Ascending aorta (tissue), 2 donors: ENCODE data around the gene ADGRE1. TPM values are rescaled to one million over a fixed set of nuclear protein-coding genes. Genes with fewer than 3 reads are reported as not detected.

Experiments
- DNase-seq, 2 donors: peaks; one replicate each; pipeline ENCODE4 v3.0.0-alpha.2; 2019; ENCODE audit warnings: low spot score in 2 of 2
- H3K27ac ChIP-seq, 2 donors: fragments of 200-600 bp; sonication (generic); one replicate each; pipeline ENCODE4 v1.5.1; 2016 to 2017; ENCODE audit warnings: mild to moderate bottlenecking in 1 of 2
- H3K27me3 ChIP-seq: fragments of 200-600 bp; sonication (generic); one replicate; pipeline ENCODE4 v1.5.1; 2017
- H3K36me3 ChIP-seq, 2 donors: fragments of 200-600 bp; sonication (generic); one replicate each; pipeline ENCODE4 v1.5.1; 2016
- H3K4me1 ChIP-seq, 2 donors: fragments of 200-600 bp; sonication (generic); one replicate each; pipeline ENCODE4 v1.5.1; 2016 to 2017; ENCODE audit warnings: mild to moderate bottlenecking in 1 of 2
- H3K4me3 ChIP-seq, 2 donors: fragments of 200-600 bp; sonication (generic); one replicate each; pipeline ENCODE4 v1.5.1; 2016 to 2017; ENCODE audit warnings: mild to moderate bottlenecking in 1 of 2
- H3K9me3 ChIP-seq, 2 donors: fragments of 200-600 bp; sonication (generic); one replicate each; pipeline ENCODE4 v1.5.1; 2016
- intact Hi-C: fragments of 100-400 bp; cut with DNase I; formaldehyde crosslinking; loops from one replicate; pipeline ENCODE4 v1.15.1; 2023
- total RNA-seq: library from RNA; depleted of rRNA; stranded (reverse); fragments of >200 nt; gene quantifications from one replicate; pipeline ENCODE4 v1.1.0, GENCODE V29; 2016
- TF ChIP-seq, protein P1 (sequence below), 3 experiments: fragments of 200-600 bp in 2 of 3; fragments of 450-650 bp in 1 of 3; sonication (generic) in 2 of 3; IDR thresholded peaks; one replicate each; pipeline ENCODE4 v1.5.1; 2016 to 2019; ENCODE audit warnings: antibody characterized with exemption in 3 of 3, mild to moderate bottlenecking in 1 of 3, moderate library complexity in 1 of 3

The ADGRE1 gene
- total RNA-seq, 1 donor from 2014 or later, result not detected

DNA sequence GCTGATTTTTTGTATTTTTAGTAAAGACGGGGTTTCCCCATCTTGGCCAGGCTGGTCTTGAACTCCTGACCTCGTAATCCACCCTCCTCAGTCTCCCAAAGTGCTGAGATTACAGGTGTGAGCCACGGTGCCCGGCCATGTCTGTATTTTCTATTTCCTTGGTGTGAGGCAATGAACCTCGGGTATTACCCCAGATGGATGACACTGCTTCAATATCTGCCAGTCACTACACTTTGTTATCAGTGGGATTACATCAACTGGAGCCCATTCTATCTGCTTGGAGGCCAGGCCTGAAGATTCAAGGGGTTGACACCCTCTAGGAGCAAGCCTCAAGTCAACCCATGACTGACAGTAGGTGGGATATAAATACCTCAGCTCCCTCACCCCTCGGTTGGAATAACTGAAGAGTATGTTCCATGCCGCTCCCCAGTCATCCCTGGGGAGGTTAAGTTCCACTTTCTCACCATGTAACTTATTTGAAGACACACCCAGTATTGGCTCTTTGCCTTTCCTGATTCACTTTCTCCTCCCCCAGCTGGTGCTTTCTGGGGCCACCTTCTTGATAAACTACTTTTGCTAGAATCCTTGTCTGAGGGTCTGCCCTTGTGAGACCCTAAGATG, 992 bp upstream of the ADGRE1 start:
- Histone ChIP-seq H3K36me3 (no peaks in the 10 kb centered on the region), H3K27ac (no peak overlapping the region), H3K27me3 (no peaks in the 10 kb centered on the region), H3K4me3 (no peak overlapping the region), H3K9me3 (peaks cover 0 to 12% of the 10 kb centered on the region in 2 donors), H3K4me1 (no peaks in the 10 kb centered on the region)
- intact Hi-C loops, result no loop called here
- no peak for DNase-seq
- TF ChIP-seq, protein P1, sequence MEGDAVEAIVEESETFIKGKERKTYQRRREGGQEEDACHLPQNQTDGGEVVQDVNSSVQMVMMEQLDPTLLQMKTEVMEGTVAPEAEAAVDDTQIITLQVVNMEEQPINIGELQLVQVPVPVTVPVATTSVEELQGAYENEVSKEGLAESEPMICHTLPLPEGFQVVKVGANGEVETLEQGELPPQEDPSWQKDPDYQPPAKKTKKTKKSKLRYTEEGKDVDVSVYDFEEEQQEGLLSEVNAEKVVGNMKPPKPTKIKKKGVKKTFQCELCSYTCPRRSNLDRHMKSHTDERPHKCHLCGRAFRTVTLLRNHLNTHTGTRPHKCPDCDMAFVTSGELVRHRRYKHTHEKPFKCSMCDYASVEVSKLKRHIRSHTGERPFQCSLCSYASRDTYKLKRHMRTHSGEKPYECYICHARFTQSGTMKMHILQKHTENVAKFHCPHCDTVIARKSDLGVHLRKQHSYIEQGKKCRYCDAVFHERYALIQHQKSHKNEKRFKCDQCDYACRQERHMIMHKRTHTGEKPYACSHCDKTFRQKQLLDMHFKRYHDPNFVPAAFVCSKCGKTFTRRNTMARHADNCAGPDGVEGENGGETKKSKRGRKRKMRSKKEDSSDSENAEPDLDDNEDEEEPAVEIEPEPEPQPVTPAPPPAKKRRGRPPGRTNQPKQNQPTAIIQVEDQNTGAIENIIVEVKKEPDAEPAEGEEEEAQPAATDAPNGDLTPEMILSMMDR (IDR thresholded peaks at IDR 0.05), result no peak

DNA sequence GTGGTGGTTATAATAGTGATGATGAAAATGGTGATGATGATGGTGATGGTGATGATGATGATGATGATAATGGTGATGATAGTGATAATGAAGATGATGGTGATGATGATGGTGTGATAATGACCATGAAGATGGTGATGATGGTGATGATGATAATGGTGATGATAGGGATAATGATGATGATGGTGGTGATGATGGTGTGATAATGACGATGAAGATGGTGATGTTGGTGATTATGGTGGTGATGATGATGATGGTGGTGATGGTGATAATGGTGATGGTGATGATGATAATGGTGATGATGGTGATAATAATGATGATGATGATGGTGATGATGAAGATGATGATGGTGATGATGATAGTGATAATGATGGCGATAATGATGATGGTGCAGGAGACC, 1.6 kb downstream of the ADGRE1 start:
- intact Hi-C loops, result no loop called here
- Histone ChIP-seq H3K4me3 (no peak overlapping the region), H3K4me1 (no peaks in the 10 kb centered on the region), H3K36me3 (no peaks in the 10 kb centered on the region), H3K9me3 (peaks cover 0 to 12% of the 10 kb centered on the region in 2 donors), H3K27me3 (no peaks in the 10 kb centered on the region), H3K27ac (no peak overlapping the region)
- DNase-seq, result no peak
- TF ChIP-seq, protein P1 (IDR thresholded peaks at IDR 0.05), result no peak

DNA sequence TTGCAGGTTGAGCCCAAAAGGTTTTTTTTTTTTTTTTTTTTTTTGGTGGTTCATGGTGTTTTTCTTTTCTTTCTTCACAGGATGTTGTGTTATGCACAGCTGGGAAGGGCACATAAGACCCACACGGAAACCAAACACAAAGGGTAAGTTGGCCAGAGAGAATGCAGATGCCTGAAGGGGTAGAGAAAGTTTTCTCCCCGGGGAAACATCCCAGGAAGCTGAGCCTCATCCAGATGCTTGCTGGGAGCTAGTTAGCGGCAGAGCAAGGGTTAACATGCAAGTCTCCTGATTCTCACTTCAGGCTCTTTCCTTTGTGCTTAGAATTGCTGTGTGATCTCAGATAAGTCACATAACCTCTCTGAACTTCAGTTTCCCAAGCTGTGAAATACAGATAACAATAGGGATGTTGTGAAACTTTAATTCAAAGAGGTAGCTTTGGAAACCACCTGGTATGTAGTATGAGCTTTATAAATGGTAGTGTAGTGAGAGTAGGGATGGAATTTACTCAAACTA, 3.1 kb downstream of the ADGRE1 start:
- Histone ChIP-seq H3K9me3 (peaks cover 0 to 12% of the 10 kb centered on the region in 2 donors), H3K4me1 (no peaks in the 10 kb centered on the region), H3K36me3 (no peaks in the 10 kb centered on the region), H3K27me3 (no peaks in the 10 kb centered on the region), H3K27ac (no peak overlapping the region), H3K4me3 (no peak overlapping the region)
- TF ChIP-seq, protein P1 (IDR thresholded peaks at IDR 0.05), result no peak
- DNase-seq, result no peak
- intact Hi-C loops, result no loop called here

DNA sequence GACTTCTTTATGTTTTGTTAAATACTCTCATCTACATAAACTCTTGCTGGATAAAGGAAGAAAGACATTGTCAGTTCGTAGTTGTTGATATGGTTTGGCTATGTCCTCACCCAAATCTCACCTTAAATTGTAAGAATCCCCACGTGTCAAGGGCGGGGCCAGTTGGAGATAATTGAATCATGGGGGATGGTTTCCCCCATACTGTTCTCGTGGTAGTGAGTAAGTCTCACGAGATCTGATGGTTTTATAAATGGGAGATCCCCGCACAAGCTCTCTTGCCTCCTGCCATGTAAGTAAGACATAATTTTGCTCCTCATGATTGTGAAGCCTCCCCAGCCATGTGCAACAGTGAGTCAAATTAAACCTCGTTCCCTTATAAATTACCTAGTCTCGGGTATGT, 3.6 kb downstream of the ADGRE1 start:
- H3K27me3 ChIP-seq, result no peaks in the 10 kb centered on the region
- no peaks in the 10 kb centered on the region for H3K36me3 ChIP-seq
- H3K4me3 ChIP-seq, result no peak overlapping the region
- TF ChIP-seq, protein P1 (IDR thresholded peaks at IDR 0.05), result no peak
- H3K4me1 ChIP-seq, result no peaks in the 10 kb centered on the region
- DNase-seq, result no peak
- intact Hi-C loops, result no loop called here
- peaks cover 0 to 12% of the 10 kb centered on the region in 2 donors for H3K9me3 ChIP-seq
- no peak overlapping the region for H3K27ac ChIP-seq

DNA sequence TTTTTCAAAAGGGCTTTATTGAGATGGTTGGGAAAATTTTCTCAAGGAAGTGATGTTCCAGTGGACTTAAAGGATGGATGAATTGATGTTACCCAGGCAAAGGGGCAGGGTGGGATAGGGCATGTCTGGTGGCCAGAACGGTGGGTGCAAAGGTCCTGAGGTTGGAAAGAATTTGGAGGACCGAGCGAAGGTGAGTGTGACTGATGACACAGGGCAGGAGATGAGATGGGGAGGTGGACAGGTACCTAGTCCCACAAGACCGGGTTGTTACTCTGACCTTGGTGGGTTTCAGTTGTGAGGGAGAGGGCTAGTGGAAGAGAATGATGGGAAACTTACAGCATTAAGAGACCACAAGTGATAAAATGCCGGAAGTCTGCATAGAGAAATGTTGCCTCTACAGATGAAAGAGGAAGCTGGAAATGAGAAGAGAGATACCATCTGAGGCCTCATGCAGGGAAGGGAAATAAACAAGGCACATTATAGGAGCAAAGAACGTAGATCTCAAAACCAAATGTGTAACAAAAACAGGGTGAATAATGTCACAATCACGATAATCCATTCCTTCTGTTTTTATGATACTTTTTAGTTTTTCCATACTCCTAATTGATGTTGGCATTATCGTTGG, 4.5 kb downstream of the ADGRE1 start:
- no peak overlapping the region for H3K4me3 ChIP-seq
- H3K36me3 ChIP-seq, result no peaks in the 10 kb centered on the region
- no peak overlapping the region for H3K27ac ChIP-seq
- DNase-seq, result no peak
- no peaks in the 10 kb centered on the region for H3K4me1 ChIP-seq
- TF ChIP-seq, protein P1 (IDR thresholded peaks at IDR 0.05), result no peak
- peaks cover 0 to 12% of the 10 kb centered on the region in 2 donors for H3K9me3 ChIP-seq
- no peaks in the 10 kb centered on the region for H3K27me3 ChIP-seq
- intact Hi-C loops, result no loop called here
